H9 (cell line): ENCODE data around the gene NCAM2. TPM values are rescaled to one million over a fixed set of nuclear protein-coding genes. Genes with fewer than 3 reads are reported as not detected.

Experiments
- DNase-seq: peaks from one replicate; pipeline ENCODE4 v3.0.0-alpha.2; 2017
- H2AFZ ChIP-seq: one replicate; pipeline ENCODE4 v1.6.1; 2013; ENCODE audit warnings: mild to moderate bottlenecking, low read length, control low read depth, moderate library complexity
- H2AK5ac ChIP-seq: 2 replicates; pipeline ENCODE4 v1.6.1; 2013; ENCODE audit warnings: low read length, control low read depth, mixed read lengths; ENCODE audit not compliant: insufficient read length
- H2BK120ac ChIP-seq: one replicate; pipeline ENCODE4 v1.6.1; 2013; ENCODE audit warnings: low read depth, mild to moderate bottlenecking, low read length, control low read depth, inconsistent platforms; ENCODE audit not compliant: poor library complexity, severe bottlenecking
- H2BK12ac ChIP-seq: 2 replicates; pipeline ENCODE4 v1.6.1; 2013; ENCODE audit warnings: low read length, control low read depth, mixed read lengths, low read depth; ENCODE audit not compliant: insufficient read length
- H2BK15ac ChIP-seq: 2 replicates; pipeline ENCODE4 v1.6.1; 2013; ENCODE audit warnings: low read depth, low read length, control low read depth
- H2BK20ac ChIP-seq: one replicate; pipeline ENCODE4 v1.6.1; 2013; ENCODE audit warnings: low read depth, mild to moderate bottlenecking, low read length, control low read depth, inconsistent platforms; ENCODE audit not compliant: poor library complexity, severe bottlenecking
- H2BK5ac ChIP-seq: 2 replicates; pipeline ENCODE4 v1.6.1; 2013; ENCODE audit warnings: low read length, control low read depth, mixed read lengths; ENCODE audit not compliant: insufficient read length
- H3K14ac ChIP-seq: 2 replicates; pipeline ENCODE4 v1.6.1; 2013; ENCODE audit warnings: low read length, control low read depth; ENCODE audit not compliant: insufficient read depth
- H3K18ac ChIP-seq: 2 replicates; pipeline ENCODE4 v1.6.1; 2013; ENCODE audit warnings: low read depth, mild to moderate bottlenecking, mixed read lengths, low read length, control low read depth; ENCODE audit not compliant: insufficient read length
- H3K23ac ChIP-seq: 2 replicates; pipeline ENCODE4 v1.6.1; 2013; ENCODE audit warnings: low read length, control low read depth, mixed read lengths, low read depth; ENCODE audit not compliant: insufficient read length
- H3K23me2 ChIP-seq: 2 replicates; pipeline ENCODE4 v1.6.1; 2013; ENCODE audit warnings: low read depth, mild to moderate bottlenecking, mixed read lengths, low read length, control low read depth; ENCODE audit not compliant: insufficient read length, poor library complexity, severe bottlenecking
- H3K27ac ChIP-seq: 2 replicates; pipeline ENCODE4 v1.5.1; 2013; ENCODE audit warnings: low read length, control low read depth, mixed read lengths, low read depth; ENCODE audit not compliant: insufficient read length
- H3K27me3 ChIP-seq: 2 replicates; pipeline ENCODE4 v1.6.1; 2013; ENCODE audit warnings: low read length, control low read depth, inconsistent platforms; ENCODE audit not compliant: insufficient read depth
- H3K4ac ChIP-seq: 2 replicates; pipeline ENCODE4 v1.6.1; 2013; ENCODE audit warnings: low read depth, mild to moderate bottlenecking, control low read depth, inconsistent platforms, low read length, moderate library complexity
- H3K4me1 ChIP-seq: 2 replicates; pipeline ENCODE4 v1.6.1; 2013; ENCODE audit warnings: low read length, control low read depth, inconsistent platforms; ENCODE audit not compliant: insufficient read depth
- H3K4me2 ChIP-seq: 2 replicates; pipeline ENCODE4 v1.6.1; 2013; ENCODE audit warnings: low read length, control low read depth, mixed read lengths; ENCODE audit not compliant: insufficient read length, insufficient read depth
- H3K56ac ChIP-seq: 2 replicates; pipeline ENCODE4 v1.6.1; 2013; ENCODE audit warnings: low read depth, mild to moderate bottlenecking, mixed read lengths, low read length, control low read depth; ENCODE audit not compliant: insufficient read length
- H3K79me1 ChIP-seq: 2 replicates; pipeline ENCODE4 v1.6.1; 2013; ENCODE audit warnings: low read depth, mild to moderate bottlenecking, moderate library complexity, low read length, control low read depth, inconsistent platforms; ENCODE audit not compliant: insufficient read depth, poor library complexity, severe bottlenecking
- H3K79me2 ChIP-seq: 2 replicates; pipeline ENCODE4 v1.6.1; 2013; ENCODE audit warnings: low read length, control low read depth, inconsistent platforms; ENCODE audit not compliant: insufficient read depth
- H3K9ac ChIP-seq: 2 replicates; pipeline ENCODE4 v1.6.1; 2013; ENCODE audit warnings: low read length, control low read depth, mixed read lengths; ENCODE audit not compliant: insufficient read length; ENCODE audit errors: extremely low read depth
- H3K9me3 ChIP-seq: one replicate; pipeline ENCODE4 v1.6.1; 2013; ENCODE audit warnings: low read depth, low read length, inconsistent platforms; ENCODE audit not compliant: control insufficient read depth
- H3T11ph ChIP-seq: one replicate; pipeline ENCODE4 v1.6.1; 2013; ENCODE audit warnings: mild to moderate bottlenecking, low read length, control low read depth, inconsistent platforms
- H4K20me1 ChIP-seq: one replicate; pipeline ENCODE4 v1.6.1; 2013; ENCODE audit not compliant: control insufficient read depth, insufficient read length, insufficient read depth
- H4K5ac ChIP-seq: 2 replicates; pipeline ENCODE4 v1.6.1; 2013; ENCODE audit warnings: low read depth, mild to moderate bottlenecking, mixed read lengths, low read length, control low read depth; ENCODE audit not compliant: insufficient read length
- H4K8ac ChIP-seq: replicated peaks from 2 replicates; pipeline ENCODE4 v1.6.1; 2013; ENCODE audit warnings: low read length, control low read depth, mixed read lengths, low read depth; ENCODE audit not compliant: insufficient read length
- H4K91ac ChIP-seq: 2 replicates; pipeline ENCODE4 v1.6.1; 2013; ENCODE audit warnings: low read depth, mild to moderate bottlenecking, moderate library complexity, mixed read lengths, low read length, control low read depth; ENCODE audit not compliant: insufficient read length
- H3K27ac Mint-ChIP-seq, 3 experiments: 2 replicates in 2 of 3; 3 replicates in 1 of 3; pipeline ENCODE4 v1.8.0; 2020 to 2021; ENCODE audit warnings: mixed read lengths in 3 of 3, mild to moderate bottlenecking in 1 of 3, moderate library complexity in 1 of 3
- H3K27me3 Mint-ChIP-seq: 2 replicates; pipeline ENCODE4 v1.8.0; 2021; ENCODE audit warnings: low read depth, mild to moderate bottlenecking, moderate library complexity, mixed read lengths
- H3K36me3 Mint-ChIP-seq, 3 experiments: 2 replicates in 2 of 3; 3 replicates in 1 of 3; pipeline ENCODE4 v1.8.0; 2020 to 2021; ENCODE audit warnings: low read depth in 3 of 3, mixed read lengths in 3 of 3; ENCODE audit not compliant: insufficient read depth in 1 of 3
- H3K4me1 Mint-ChIP-seq, 2 experiments: 2 replicates each; pipeline ENCODE4 v1.8.0; 2020; ENCODE audit warnings: mixed read lengths in 2 of 2
- H3K4me3 Mint-ChIP-seq, 2 experiments: 2 replicates in 1 of 2; 3 replicates in 1 of 2; pipeline ENCODE4 v1.8.0; 2020 to 2021; ENCODE audit warnings: mild to moderate bottlenecking in 2 of 2, mixed read lengths in 2 of 2, moderate library complexity in 1 of 2
- H3K9me3 Mint-ChIP-seq, 2 experiments: 2 replicates in 1 of 2; 3 replicates in 1 of 2; pipeline ENCODE4 v1.8.0; 2020; ENCODE audit warnings: mild to moderate bottlenecking in 2 of 2, mixed read lengths in 2 of 2, moderate library complexity in 1 of 2
- CTCF ChIP-seq: fragments of 200-600 bp; sonication (generic); conservative IDR thresholded peaks from 3 replicates; pipeline ENCODE4 v1.8.0; 2021; ENCODE audit warnings: antibody characterized with exemption, mild to moderate bottlenecking
- WGBS: extraction: QIAGEN DNeasy Blood & Tissue Kit; methylation state at CpG from one replicate; pipeline ENCODE4 v1.1.7; 2013; ENCODE audit warnings: missing lambda C conversion rate, low lambda C conversion rate, mixed read lengths; ENCODE audit not compliant: insufficient read length; ENCODE audit errors: extremely low coverage; 5-methylcytosine and 5-hydroxymethylcytosine counted together
- total RNA-seq: library from RNA; stranded (reverse); gene quantifications from 2 replicates; pipeline ENCODE4 v1.2.1, GENCODE V29; 2021

NCAM2 gene
- total RNA-seq, 1 experiment from 2014 or later, result 2.2 TPM

DNA sequence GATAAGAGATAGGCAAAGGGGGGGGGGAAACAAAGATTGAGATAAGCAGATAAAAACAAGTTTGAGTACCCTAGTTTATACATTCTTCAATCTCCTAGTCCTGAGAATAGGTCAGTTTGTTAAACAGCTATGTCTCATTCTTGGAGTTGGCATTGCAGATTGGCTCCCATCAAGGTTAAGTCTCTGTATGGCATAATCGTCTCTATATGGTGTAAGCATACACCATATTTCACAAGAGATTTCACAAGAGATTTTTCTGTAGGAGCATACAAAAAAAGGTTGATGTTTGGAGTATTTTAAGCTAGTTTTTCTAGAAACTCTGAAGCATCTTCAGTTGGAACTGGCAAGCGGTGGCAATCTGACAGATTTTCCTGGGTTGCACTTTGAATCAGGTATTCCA, 35.8 kb downstream of the NCAM2 start:
- H3K14ac ChIP-seq, result no peak overlapping the region
- H3K23me2 ChIP-seq, result no peaks in the 10 kb centered on the region
- H3K79me1 ChIP-seq, result no peaks in the 10 kb centered on the region
- no peak overlapping the region for H3K4ac ChIP-seq
- H3K79me2 ChIP-seq, result no peaks in the 10 kb centered on the region
- Mint-ChIP-seq H3K27me3 (no peaks in the 10 kb centered on the region), H3K4me1 (peaks cover 10 to 17% of the 10 kb centered on the region in 2 experiments), H3K27ac (no peak overlapping the region), H3K9me3 (no peaks in the 10 kb centered on the region; a peak in 1 of 5 replicates), H3K4me3 (no peak overlapping the region), H3K36me3 (peaks cover 0 to 2% (median 0%) of the 10 kb centered on the region in 3 experiments; a peak in 1 of 7 replicates)
- H3K23ac ChIP-seq, result no peak overlapping the region
- H3K56ac ChIP-seq, result no peak overlapping the region
- no peak overlapping the region for H2AFZ ChIP-seq
- H4K8ac ChIP-seq, result no peak overlapping the region
- H3K18ac ChIP-seq, result no peak overlapping the region
- no peak overlapping the region for H4K91ac ChIP-seq
- no peaks in the 10 kb centered on the region for H3K4me1 ChIP-seq
- H2BK120ac ChIP-seq, result no peak overlapping the region
- no peak for DNase-seq
- no peak overlapping the region for H4K5ac ChIP-seq
- no peak overlapping the region for H2BK20ac ChIP-seq
- H3K27me3 ChIP-seq, result no peaks in the 10 kb centered on the region
- H2AK5ac ChIP-seq, result no peak overlapping the region
- H3K9me3 ChIP-seq, result no peaks in the 10 kb centered on the region
- H3K27ac ChIP-seq, result no peak overlapping the region
- H3T11ph ChIP-seq, result no peak overlapping the region
- no peak overlapping the region for H2BK12ac ChIP-seq
- no peak overlapping the region for H2BK5ac ChIP-seq
- no peak overlapping the region for H3K4me2 ChIP-seq
- WGBS, result no CpG with 5 or more reads among the region's 2 CpGs
- H3K9ac ChIP-seq, result no peak overlapping the region
- H2BK15ac ChIP-seq, result no peak overlapping the region
- no peaks in the 10 kb centered on the region for H4K20me1 ChIP-seq
- no peak for TF ChIP-seq CTCF
